ENCODE measurements around the gene LRRC28.

LRRC28 gene

DNA sequence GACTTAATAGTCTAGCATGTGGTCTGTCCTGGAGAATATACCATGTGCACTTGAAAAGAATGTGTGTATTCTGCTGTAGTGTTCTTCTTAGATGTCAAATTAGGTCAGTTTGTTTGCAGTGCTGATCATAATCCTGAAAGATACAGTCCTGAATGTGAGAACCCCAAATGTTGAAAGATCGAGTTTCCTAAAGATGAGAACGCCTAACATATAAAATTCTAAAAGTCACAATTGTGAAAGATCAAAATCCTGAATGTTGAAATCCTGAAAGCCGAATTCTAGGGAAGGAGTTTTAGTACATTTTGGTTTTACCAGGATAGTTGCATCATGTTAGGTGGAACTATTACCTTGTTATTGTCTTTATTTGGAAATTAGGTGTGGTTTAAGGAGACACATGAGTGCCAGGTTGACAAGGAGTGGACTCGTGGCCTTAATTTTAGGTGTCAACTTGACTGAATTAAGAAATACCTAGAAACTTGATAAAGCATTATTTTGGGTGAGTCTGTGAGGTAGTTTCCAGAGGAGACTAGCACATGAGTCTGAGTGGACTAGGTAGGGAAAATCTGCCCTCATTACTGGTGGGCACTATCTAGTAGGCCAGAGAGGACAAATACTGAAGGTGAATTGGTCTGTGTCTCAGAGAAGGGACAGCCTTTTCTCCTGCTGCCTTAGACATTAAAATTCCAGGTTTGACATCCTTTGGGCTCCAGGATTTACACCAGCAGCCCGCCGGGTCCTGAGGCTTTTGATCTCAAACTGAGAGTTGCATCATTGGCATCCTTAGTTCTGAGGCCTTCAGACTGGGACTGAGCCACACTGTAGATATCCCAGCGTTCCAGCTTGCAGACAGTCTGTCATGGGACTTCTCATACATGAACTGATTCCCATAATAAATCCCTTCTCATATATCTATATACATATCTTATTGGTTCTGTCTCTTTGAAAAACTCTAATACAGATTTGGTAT, 77.1 kb downstream of the LRRC28 start:
- no peak for DNase-seq (ENCODE audit: low spot score)
- TF ChIP-seq, protein P1, sequence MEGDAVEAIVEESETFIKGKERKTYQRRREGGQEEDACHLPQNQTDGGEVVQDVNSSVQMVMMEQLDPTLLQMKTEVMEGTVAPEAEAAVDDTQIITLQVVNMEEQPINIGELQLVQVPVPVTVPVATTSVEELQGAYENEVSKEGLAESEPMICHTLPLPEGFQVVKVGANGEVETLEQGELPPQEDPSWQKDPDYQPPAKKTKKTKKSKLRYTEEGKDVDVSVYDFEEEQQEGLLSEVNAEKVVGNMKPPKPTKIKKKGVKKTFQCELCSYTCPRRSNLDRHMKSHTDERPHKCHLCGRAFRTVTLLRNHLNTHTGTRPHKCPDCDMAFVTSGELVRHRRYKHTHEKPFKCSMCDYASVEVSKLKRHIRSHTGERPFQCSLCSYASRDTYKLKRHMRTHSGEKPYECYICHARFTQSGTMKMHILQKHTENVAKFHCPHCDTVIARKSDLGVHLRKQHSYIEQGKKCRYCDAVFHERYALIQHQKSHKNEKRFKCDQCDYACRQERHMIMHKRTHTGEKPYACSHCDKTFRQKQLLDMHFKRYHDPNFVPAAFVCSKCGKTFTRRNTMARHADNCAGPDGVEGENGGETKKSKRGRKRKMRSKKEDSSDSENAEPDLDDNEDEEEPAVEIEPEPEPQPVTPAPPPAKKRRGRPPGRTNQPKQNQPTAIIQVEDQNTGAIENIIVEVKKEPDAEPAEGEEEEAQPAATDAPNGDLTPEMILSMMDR (IDR thresholded peaks at IDR 0.05; ENCODE audit: extremely low read depth, missing control alignments): no peak

DNA sequence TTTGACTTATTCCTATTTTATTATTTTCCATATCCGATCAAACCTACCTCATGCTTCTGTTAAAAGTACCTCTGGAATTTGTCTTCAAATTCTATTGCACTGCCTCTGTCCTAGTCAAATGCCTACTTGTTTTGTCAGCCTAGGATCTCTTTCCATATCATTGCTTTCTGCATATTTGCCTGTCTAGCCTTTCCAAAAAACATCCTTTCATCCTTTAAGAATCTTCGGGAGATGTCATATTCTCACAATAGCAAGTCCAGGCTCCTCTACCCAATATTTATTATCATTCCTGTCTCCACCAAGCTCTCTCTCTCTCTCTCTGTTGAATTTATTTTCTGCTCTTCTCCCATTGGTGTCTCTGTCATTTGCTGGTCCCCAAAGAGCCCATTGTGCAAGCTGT, 80.1 kb downstream of the LRRC28 start:
- no peak for DNase-seq (ENCODE audit: low spot score)
- TF ChIP-seq, protein P1 (IDR thresholded peaks at IDR 0.05; ENCODE audit: extremely low read depth, missing control alignments): no peak

DNA sequence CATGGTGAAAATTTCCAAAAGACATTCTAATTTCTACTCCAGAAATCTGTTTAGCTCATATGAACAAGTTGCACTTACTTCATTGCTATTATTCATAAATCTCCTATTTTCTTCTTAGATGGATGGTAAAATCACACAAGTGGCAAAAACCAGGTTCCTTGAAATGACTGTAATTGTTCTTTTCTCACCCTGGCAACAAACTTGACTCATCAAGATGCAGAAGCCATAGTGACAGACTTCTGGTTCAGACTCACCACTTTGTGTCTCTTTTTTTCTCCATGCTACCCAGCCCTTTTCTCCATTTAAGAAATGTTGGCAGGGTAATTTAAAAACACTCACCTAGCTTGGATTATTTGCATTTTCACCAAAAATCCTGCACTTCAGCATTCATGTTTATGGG, 82.1 kb downstream of the LRRC28 start:
- TF ChIP-seq, protein P1 (IDR thresholded peaks at IDR 0.05; ENCODE audit: extremely low read depth, missing control alignments): no peak
- DNase-seq (ENCODE audit: low spot score): no peak

DNA sequence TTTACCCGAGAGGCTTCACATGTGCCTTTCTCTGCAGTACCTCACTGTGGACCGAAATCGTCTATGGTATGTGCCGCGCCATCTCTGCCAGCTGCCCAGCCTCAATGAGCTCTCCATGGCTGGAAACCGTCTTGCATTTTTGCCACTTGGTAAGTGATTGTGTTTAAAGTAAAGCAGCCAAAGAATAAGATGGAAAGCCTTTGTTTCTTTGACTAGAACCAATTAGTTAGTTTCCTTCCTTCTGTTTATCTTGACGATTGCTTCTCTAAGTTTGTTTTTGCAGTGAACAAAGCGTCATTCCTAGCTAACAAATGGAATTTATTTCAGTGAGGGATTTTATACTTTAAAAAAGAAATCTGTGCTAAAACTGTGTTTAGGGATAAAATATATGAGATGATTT, 82.7 kb downstream of the LRRC28 start:
- DNase-seq (ENCODE audit: low spot score): no peak
- TF ChIP-seq, protein P1 (IDR thresholded peaks at IDR 0.05; ENCODE audit: extremely low read depth, missing control alignments): no peak

DNA sequence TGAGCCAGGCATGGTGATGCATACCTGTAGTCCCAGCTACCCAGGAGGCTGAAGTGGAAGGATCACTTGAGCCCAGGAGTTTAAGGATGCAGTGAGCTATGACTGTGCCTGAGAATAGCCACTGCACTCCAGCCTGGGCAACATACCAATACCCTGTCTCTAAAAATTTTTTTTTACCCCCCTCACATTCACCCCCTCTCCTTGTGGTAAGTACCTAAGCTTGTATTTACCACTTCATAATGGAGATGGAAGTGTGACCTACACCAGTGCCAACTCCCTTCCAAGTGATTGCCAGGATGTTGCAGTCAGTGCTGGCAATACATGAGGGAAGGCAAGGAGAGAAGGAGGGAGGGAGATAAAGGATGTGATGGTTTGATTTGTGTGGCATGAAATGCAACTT, 84.2 kb downstream of the LRRC28 start:
- TF ChIP-seq, protein P1 (IDR thresholded peaks at IDR 0.05; ENCODE audit: extremely low read depth, missing control alignments): no peak
- DNase-seq (ENCODE audit: low spot score): no peak

DNA sequence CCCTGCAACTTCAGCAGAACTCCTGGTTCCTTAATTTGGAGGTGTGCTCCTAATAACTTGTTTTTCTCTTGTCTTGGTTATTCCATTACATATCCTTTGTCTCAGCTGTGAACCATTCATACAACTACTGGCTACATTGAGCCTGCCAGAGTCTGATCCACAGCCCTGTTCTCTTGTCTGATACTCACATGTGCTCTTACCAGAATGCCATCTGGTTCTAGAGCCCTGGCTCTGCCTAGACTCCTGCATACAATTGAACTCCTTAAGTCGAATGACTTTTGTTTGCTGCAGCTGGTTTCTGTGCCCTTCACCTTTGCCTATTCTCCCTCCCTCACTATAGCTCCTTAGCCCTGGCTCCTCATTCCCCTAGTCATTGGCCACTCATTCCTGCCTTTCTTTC, 85.5 kb downstream of the LRRC28 start:
- TF ChIP-seq, protein P1 (IDR thresholded peaks at IDR 0.05; ENCODE audit: extremely low read depth, missing control alignments): no peak
- DNase-seq (ENCODE audit: low spot score): no peak

DNA sequence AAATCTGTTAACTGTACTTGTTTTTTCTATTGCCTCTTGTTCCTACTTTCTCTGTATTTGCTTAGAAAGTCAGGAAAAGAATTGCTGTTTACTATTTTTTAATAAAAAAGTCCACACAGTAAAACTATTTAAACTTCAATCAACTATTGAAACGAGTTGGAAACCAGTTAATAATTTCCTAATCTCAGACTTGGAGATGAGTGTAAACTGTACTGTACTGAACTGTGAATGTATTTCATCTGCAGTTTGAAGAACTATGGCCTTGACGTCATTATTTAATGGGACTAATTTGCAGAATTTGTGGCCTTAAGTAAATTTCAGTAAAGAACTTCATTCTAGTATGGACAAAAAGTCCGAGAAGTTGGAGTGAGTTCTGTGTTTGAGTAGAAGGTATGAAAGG, 89.1 kb downstream of the LRRC28 start:
- DNase-seq (ENCODE audit: low spot score): no peak
- TF ChIP-seq, protein P1 (IDR thresholded peaks at IDR 0.05; ENCODE audit: extremely low read depth, missing control alignments): no peak

All from GM20000 (cell line).